Upper lobe of left lung (tissue), 4 donors: ENCODE data around the gene LDB2.

Source experiments
- POLR2AphosphoS5 ChIP-seq, 2 donors: sonication (generic); formaldehyde crosslinking; IDR thresholded peaks; one replicate each; pipeline ENCODE4 v1.5.1; 2017; ENCODE audit warnings: antibody characterized with exemption in 2 of 2
- TF ChIP-seq, protein P1 (sequence below), 6 experiments: fragments of 450-650 bp in 4 of 6; fragments of 200-600 bp in 2 of 6; sonication (generic) in 2 of 6; IDR thresholded peaks; one replicate each; pipeline ENCODE4 v1.5.1; 2016 to 2019; ENCODE audit warnings: antibody characterized with exemption in 6 of 6

DNA sequence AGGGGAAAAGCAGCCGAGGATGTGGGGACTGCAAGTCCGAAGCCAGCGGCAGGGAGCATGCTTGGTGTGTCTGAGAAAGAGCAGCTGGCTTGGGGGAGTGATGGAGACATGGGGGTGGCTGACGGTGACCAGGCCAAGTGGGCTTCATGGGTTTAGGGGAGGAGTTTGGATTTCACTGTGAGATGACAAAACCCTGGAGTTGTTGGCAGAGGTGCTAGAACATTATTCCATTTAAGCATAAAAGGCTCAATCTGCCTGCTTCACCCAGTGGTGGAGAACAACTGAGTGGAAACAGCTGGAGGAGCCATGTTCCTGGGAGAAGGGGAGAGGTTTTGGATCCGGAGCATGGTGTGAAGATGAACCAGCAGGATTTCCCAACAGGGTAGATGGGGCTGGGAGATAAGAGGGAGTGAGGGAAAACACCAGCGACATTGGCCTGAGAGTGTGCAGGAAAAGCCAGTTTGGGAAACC, 354.2 kb downstream of the LDB2 start:
- TF ChIP-seq, protein P1, sequence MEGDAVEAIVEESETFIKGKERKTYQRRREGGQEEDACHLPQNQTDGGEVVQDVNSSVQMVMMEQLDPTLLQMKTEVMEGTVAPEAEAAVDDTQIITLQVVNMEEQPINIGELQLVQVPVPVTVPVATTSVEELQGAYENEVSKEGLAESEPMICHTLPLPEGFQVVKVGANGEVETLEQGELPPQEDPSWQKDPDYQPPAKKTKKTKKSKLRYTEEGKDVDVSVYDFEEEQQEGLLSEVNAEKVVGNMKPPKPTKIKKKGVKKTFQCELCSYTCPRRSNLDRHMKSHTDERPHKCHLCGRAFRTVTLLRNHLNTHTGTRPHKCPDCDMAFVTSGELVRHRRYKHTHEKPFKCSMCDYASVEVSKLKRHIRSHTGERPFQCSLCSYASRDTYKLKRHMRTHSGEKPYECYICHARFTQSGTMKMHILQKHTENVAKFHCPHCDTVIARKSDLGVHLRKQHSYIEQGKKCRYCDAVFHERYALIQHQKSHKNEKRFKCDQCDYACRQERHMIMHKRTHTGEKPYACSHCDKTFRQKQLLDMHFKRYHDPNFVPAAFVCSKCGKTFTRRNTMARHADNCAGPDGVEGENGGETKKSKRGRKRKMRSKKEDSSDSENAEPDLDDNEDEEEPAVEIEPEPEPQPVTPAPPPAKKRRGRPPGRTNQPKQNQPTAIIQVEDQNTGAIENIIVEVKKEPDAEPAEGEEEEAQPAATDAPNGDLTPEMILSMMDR (IDR thresholded peaks at IDR 0.05) = no peak
- TF ChIP-seq POLR2AphosphoS5 (IDR thresholded peaks at IDR 0.05) = peak; percentile 64 to 73
